HG03439 (cell line): ENCODE results near the gene POLH.

Experiments used
- ATAC-seq: cut with Tn5 transposase; IDR thresholded peaks from one replicate; pipeline ENCODE4 v1.9.1; 2021; ENCODE audit warnings: mild to moderate bottlenecking, moderate library complexity; ENCODE audit not compliant: unreplicated experiment

The POLH gene

DNA sequence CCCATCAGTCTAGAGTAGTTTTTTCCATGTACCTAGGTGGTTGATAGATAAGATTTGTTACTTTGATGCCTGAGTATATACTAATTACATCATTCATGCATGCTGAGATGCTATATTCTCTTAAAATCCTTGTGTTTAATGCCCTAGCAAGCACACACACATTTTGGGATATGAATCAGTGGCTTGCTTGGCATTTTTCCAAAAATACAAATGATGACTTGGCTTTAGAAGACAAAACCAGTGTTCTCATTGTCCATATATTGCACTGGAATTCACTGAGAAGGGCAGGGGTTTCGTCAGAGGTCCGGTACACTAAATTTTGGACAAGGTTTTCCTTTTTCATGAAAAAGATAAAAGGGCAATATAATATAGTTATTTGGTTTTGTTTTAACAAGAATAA lies 28.2 kb downstream of the POLH start:
- no peak for ATAC-seq

DNA sequence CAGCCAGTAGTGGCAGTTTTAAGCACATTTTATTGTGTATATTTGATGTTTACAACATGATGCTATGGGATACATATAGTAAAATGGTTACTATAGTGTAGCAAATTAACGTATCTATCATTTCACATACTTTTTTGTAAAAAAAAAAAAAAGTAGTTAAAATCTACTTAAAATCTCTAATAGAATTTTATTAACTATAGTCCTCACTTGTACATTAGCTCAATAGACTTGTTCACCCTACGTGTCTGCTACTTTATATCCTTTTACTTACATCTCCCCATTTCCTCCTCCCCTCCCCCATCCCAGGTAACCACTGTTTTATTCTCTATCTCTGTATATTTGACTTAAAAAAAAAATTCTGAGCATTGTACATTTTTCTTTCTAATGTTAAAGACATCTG lies 30.0 kb downstream of the POLH start:
- no peak for ATAC-seq

DNA sequence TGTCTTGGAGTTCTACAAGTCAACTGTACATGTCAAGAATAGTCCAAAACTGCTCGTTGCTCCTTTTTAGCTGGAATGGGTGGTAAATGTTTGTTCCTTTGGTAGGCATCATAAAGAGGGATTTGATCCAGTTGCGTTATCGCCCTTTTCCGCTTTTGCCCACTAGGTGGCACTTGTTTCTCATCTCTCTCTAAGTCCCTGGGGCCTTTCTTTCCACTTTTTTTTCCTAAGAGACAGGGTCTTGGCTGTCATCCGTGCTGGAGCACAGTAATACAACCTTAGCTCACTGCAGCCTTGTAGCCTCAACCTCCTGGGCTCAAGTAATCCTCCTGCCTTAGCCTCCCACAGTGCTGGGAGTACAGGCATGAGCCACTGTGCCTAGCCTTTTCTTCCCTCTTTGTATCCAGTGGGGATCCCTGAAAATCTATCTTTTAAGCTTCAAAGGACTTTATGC lies 32.4 kb downstream of the POLH start:
- ATAC-seq = no peak

DNA sequence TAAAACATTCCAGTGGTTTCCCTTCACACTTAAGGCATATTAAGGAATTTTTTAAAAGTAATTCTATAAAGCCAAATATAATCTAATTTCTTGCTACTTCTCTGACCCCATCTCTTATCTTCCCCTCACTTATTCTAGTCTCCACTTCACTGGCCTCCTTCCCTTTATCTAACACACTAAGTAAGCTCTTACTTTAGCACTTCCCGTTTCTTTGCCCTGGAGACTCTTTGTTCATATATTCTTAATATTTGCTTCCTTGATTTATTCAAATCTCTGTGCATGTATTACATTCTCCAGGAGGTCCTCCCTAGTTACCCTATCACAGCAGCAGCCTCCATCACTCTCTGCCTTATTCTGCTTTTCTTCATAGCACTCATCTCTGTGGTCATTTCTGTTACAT lies 32.8 kb downstream of the POLH start:
- no peak for ATAC-seq

DNA sequence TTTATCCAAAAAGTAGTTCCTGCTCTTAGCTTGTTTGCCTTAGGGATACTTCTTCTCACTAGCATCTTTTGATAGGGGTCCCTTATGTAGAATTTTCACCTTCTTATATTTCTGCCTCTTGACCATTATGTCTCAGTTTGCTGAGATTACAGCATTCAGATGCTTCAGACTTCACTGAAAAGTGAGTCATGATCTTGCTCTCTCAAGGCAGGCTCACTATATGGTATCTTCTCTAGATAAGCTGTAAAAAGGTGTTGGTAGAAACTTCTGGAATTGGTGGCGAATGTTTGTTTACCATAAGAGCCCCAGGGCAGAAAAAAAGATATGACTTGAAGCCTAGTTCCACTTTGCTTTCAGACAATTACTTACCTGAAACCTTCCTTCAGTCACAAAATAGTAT lies 33.4 kb downstream of the POLH start:
- ATAC-seq = no peak

DNA sequence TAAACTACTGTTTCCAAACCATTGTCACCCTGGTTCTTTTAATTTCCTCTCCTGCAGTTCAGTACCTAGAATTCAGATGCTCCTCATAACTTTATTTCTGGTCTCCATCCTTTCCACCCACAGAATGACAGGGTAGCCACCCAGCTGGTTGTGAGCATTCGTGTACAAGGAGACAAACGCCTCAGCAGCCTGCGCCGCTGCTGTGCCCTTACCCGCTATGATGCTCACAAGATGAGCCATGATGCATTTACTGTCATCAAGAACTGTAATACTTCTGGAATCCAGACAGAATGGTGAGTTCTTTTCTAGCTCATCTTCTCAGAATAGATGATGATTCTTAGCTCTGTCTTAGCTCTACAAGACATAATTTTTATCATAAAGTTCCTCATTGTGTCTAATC lies 34.4 kb downstream of the POLH start:
- ATAC-seq = no peak

DNA sequence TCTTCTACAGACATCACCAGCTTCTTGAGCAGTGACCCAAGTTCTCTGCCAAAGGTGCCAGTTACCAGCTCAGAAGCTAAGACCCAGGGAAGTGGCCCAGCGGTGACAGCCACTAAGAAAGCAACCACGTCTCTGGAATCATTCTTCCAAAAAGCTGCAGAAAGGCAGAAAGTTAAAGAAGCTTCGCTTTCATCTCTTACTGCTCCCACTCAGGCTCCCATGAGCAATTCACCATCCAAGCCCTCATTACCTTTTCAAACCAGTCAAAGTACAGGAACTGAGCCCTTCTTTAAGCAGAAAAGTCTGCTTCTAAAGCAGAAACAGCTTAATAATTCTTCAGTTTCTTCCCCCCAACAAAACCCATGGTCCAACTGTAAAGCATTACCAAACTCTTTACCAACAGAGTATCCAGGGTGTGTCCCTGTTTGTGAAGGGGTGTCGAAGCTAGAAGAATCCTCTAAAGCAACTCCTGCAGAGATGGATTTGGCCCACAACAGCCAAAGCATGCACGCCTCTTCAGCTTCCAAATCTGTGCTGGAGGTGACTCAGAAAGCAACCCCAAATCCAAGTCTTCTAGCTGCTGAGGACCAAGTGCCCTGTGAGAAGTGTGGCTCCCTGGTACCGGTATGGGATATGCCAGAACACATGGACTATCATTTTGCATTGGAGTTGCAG lies 37.9 kb downstream of the POLH start:
- no peak for ATAC-seq

DNA sequence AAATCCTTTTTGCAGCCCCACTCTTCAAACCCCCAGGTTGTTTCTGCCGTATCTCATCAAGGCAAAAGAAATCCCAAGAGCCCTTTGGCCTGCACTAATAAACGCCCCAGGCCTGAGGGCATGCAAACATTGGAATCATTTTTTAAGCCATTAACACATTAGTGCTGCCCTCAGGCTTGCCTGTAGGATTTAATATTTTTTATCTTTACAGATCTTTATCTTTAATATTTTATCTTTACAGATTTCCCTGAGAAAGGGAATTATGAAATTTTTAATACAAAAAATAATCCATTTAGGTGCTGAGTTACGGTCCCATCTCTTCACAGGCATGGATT lies 38.4 kb downstream of the POLH start:
- no peak for ATAC-seq

DNA sequence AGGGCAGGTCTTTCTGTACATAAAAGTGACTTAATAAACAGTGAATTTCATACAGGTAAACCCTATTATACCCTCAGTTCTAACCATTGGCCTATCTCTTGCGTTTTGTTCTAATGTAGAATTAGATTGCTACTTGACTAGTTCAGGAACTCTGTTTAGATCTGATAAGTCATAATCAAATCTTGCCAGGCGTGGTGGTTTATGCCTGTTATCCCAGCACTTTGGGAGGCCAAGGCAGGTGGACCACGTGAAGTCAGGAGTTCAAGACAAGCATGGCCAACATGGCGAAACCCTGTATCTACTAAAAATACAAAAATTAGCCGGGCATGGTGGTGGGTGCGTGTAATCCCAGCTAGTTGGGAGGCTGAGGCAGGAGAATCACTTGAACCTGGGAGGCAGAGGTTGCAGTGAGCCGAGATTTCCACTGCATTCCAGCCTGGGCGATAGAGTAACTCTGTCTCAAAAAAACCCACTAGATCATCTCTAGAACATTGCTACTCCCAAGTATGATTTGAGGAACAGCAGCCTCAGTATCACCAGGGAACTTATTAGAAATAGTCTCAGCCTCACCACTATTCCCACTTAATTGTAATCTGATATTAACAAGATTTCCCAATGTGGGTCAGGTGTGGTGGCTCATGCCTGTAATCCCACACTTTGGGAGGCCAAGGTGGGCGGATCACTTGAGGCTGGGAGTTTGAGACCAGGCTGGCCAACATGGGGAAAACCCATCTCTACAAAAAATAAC lies 40.9 kb downstream of the POLH start:
- no peak for ATAC-seq

DNA sequence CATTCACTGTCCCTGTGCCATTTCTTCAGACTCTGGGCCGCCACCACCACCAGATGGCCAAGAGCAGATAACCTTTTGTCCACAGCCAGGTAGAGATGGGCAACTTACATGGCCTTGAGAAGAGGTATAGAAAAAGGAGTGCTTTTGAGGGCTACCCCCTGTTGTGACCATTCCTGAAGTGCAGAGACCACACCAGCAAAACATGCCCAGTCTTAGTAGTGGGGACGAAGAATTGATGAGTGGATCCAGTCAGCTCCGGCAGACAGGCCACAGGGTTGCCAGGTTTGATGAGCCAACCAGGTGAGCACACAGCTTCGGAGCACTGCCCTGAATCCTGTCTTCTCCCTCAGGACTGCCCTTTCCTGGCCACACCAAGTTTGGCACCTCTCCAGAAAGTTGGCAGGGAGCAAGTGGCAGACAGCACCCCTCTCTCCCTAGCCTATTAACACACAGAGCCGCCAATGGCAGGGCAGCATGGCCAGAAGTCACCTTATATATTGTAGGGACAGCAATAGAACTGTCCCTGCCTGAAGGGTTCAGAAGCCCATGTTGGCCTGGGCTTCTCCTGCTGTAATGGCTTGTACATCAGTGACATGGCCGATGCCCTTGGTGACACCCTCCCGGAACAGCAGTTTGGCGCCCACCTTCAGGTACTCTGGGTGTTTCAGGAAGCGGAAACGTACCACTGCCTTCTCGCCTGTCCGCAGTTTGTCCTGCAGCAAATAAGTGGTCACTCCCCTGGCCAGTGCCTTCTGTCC lies 45.3 kb downstream of the POLH start:
- ATAC-seq = no peak

DNA sequence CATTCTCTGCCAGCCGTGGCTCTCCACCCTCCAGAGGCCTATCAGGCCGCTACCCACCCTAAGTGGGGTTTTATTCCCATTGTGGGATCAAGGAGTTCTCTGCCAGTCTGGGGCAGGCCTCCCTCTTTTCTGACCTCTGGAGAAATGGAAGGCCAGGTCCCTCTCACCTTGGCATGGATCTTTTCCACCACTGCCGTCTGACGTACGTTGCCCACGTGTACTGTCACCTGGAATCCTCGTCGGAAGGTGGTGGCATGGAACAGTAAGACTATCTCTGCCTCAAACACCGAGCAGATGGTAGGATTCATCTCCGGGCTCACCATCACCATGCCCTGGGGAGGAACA lies 45.8 kb downstream of the POLH start:
- no peak for ATAC-seq

DNA sequence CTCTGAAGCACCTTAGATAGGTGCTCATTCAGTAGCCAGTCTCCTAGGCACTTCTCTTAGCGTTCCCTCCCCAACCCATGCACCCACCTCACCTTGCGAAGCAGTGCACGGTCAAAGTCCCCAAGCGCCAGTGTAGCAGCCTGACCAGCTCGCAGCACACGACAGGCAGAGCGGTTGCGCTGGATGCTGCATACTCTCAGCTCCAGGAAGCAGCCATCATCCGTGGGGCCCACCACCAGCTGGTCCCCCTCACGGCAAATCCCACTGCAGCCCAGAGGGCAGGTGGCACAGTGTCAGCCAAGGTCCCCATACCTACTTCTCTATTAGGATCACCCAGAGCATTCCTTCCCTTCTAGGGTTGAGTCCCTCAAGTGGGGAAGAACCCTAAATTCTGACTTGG lies 46.6 kb downstream of the POLH start:
- ATAC-seq = no peak

DNA sequence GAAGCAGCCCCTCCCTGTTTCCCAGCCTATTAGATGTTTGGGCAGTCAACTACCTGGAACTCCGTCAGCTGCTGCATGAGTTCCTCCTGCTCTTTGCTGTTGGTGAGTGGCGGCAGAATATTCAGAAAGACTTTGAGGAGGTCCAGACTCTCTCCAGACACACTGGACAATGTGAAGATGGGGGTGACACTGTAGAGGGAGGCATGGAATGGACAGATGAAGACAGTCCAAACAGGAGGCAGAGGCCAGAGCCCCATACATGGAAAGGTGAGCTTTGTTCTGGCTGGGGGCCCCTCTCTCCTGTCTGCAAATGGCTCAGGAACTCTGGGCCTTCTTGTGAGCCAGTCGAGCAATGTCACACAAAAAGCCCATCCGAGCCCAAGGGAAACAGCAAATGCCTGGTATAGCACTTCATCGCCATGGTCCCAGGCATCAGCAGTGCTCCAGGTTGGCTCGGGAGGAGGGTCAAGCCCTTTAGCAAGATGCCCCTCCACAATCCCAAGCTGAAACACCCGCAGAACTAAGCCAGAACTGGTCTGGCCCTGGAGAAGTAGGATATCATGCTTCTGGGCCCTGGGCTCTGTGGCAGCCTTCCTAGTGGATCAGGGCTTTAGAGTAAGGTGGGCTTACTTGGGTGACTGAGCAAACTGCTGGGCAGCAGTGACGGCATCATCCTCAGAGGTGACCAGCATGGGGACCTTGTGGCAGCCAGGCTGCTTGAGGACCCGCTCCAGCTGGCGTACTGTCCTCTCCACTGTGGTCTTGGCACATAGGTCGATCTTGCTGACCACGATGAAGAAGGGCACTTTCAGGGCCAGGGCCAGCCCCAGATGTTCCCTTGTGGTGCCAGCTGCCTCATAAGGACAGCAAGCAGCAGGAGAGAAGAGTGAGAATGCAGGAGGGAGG lies 48.1 kb downstream of the POLH start:
- no peak for ATAC-seq

DNA sequence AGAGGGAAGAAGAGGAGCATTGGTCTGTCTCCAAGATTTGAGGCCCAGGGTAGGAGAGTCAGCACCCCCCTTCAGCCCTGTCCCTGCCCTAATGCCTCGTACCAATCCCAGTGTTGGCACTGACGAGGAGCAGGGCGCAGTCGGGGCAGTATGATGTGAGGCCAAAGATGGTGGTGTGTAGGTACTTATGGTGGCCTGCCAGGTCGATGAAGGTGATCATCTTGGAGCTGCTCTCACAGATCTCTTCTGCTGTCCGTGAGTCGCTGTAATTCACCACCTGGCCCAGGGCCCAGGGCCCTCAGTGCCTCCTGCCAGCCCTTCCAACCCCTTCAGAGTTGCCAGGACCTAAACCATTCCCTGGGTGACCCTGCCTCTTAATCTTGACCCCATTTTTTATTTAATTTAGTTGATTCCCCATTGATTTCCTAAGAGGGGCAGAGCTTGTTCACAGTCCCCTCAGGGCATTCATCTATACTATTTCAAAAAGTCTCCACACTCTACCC lies 48.9 kb downstream of the POLH start:
- ATAC-seq = no peak

DNA sequence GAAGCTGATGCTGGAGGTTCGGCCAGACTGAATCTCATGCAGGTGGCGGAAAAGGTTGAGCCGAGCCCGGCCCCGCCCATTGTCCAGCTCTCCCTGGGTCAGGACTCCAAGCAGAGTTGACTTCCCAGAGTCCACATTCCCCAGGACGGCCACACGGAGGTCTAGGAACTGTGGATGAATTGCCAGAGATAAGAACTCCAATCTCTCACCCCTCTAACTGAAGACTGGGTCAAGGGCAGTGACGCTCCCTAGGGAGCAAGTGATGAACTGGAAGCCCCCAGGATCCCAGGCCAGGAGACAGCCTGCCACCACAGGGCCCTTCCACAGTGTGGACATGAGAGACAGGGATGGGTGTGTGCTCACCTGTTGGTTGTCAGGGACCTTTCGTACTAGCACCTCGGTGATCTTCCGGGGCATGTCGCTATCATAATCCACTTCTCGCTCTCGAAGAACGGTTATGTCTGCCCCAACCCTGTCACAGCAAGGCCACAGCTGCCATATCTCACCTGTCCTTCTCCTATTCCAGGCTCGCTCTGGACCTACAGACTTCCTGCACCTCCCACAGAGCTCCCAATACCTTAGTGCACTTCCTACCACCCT lies 49.5 kb downstream of the POLH start:
- no peak for ATAC-seq

DNA sequence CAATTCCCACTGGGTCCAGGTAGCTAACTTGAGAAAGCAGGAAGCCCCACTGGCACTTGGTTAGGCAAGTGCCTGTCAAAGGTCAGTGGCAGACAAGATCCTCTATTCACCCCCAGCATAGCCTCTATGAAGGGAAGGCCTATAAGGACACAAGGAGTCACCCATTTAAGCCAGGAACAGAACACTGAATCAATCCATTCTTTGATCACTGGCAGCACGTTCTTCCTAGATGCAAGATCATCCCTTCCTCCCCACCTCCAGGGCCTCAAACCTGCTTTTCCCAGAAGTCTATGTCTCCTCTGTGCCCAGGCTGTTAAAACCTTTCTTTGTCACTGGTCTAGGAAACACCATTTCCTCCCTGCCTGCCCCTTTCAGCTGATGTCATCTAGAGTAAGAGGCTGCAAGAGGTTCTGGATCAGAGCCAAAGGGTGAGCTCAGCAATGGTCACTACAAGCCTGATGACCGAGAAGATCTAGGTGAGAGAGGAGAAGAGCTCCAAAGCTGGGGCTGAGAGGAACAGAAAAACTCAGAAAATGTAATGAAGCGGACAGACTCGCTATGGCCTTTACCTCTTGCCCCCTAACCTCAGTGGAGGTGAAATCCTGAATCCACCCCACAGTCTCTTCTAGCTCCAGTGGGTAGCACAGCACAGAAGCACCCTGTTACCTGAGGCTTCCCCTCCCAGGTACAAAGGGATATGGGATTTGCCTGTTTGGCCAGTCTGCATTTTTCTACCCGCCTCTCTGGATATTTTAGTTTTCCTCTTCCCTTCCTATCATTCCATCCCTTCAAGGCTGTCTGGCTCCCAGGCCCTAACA lies 51.2 kb downstream of the POLH start:
- no peak for ATAC-seq

DNA sequence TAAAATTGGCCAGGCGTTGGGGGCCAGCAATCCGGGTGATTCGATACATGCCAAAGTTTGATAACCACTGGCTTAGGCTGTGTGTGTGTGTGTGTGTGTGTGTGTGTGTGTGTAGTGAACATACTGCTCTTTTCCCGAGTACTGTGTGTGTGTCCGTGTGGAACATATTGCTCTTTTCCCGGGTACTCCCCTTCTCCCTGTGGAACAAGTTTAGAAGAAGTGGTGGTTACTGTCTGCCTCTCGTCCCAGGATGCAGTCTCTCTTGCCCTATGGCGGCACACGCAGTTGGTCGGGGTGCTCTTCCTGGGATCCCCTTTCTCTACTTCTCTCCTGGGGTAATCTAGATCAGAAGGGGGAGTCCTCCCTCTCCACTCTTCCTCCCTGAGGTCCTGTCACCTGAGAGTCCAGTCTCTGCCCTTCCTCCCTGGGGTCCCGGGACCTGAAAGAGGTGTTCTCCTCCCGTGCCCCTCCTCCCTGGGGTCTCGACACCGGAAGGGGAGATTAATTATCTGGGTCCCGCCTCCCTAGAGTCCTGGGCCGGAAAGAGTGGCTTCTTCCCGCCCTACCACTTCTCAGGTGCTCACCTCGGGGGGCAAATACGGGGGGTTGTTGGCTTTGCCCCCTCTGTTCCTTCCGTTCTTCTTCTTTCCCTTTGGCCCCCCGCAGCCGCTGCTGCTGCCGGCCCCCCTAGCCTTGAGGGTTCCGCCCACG lies 52.6 kb downstream of the POLH start:
- peak; percentile 6 for ATAC-seq

DNA sequence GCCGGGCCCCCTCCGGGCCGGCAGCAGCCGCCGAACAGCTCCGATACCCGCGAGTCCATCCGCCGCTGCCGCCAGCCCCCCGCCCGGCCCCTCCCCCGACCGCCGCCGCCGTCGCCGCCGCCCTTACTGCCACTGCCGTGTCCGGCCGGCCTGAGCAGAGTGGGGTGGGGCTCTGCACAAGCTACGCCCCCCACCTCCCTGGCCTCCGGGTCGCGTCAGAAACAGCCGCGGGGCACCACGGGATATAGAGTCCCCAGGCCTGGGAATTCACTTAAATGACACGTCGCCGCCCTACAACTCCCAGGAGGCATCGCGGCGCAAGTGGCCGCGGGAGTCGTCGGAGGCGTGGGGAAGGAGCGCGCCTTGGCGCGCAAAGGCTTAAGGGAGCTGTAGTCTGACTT lies 53.1 kb downstream of the POLH start, which contains the start of gene GTPBP2:
Gene GTPBP2 (minus strand): TSS at position 161 of the 401 bp plus-strand sequence. CDS start 102 bp downstream, at position 59.
- ATAC-seq = peak; percentile 74
